CD14-positive monocyte (primary cell): ENCODE data around the gene IL16. TPM values are rescaled to one million over a fixed set of nuclear protein-coding genes. Genes with fewer than 3 reads are reported as not detected.

Experiments
- DNase-seq, 3 donors: peaks; one replicate each; pipeline ENCODE4 v3.0.0-alpha.2; 2011 to 2022
- H2AFZ ChIP-seq: 2 replicates; pipeline ENCODE4 v1.6.0; 2012; ENCODE audit warnings: mild to moderate bottlenecking, low read depth, low read length, inconsistent platforms; ENCODE audit not compliant: insufficient read depth, poor library complexity, severe bottlenecking
- H3K27ac ChIP-seq, 2 donors: 1 replicate in 1 of 2; 2 replicates in 1 of 2; pipeline ENCODE4 v1.5.1; 2012 to 2013; ENCODE audit warnings: low read length in 2 of 2, control low read depth in 1 of 2, inconsistent platforms in 1 of 2, low read depth in 1 of 2, mild to moderate bottlenecking in 1 of 2
- H3K27me3 ChIP-seq, 2 donors: one replicate each; pipeline versions ENCODE4 v1.6.0 to v1.6.1; 2011 to 2013; ENCODE audit warnings: low read length in 2 of 2; ENCODE audit not compliant: control insufficient read depth in 2 of 2, insufficient read depth in 2 of 2
- H3K36me3 ChIP-seq, 2 donors: replicated peaks in 1 of 2; 1 replicate in 1 of 2; 2 replicates in 1 of 2; pipeline versions ENCODE4 v1.5.1 to v1.6.1; 2012 to 2013; ENCODE audit warnings: low read length in 2 of 2, control low read depth in 1 of 2, inconsistent platforms in 1 of 2, mild to moderate bottlenecking in 1 of 2; ENCODE audit not compliant: insufficient read depth in 2 of 2, control insufficient read depth in 1 of 2
- H3K4me1 ChIP-seq, 2 donors: 1 replicate in 1 of 2; 2 replicates in 1 of 2; pipeline versions ENCODE4 v1.5.1 to v1.6.1; 2012 to 2013; ENCODE audit warnings: low read length in 2 of 2, control low read depth in 1 of 2, inconsistent platforms in 1 of 2, mild to moderate bottlenecking in 1 of 2, moderate library complexity in 1 of 2; ENCODE audit not compliant: insufficient read depth in 2 of 2, control insufficient read depth in 1 of 2
- H3K4me2 ChIP-seq: replicated peaks from 2 replicates; pipeline ENCODE3; 2012; ENCODE audit warnings: low read length, moderate library complexity, mild to moderate bottlenecking; ENCODE audit not compliant: poor library complexity, severe bottlenecking; ENCODE audit errors: extremely low read depth
- H3K4me3 ChIP-seq, 3 experiments: fragments of 200-600 bp in 1 of 3; sonication (generic) in 1 of 3; replicated peaks in 1 of 3; 1 replicate in 2 of 3; 2 replicates in 1 of 3; pipeline ENCODE4 v1.5.1; 2011 to 2013; ENCODE audit warnings: low read length in 3 of 3, mild to moderate bottlenecking in 3 of 3, control low read depth in 2 of 3, low read depth in 2 of 3, inconsistent platforms in 1 of 3, moderate library complexity in 1 of 3
- H3K79me2 ChIP-seq: 2 replicates; pipeline ENCODE4 v1.6.0; 2012; ENCODE audit warnings: mild to moderate bottlenecking, control low read depth, inconsistent platforms, low read length, moderate library complexity; ENCODE audit not compliant: insufficient read depth
- H3K9ac ChIP-seq: 2 replicates; pipeline ENCODE4 v1.6.0; 2017; ENCODE audit warnings: low read length, mild to moderate bottlenecking; ENCODE audit not compliant: insufficient read depth, poor library complexity, severe bottlenecking
- H3K9me3 ChIP-seq, 2 donors: replicated peaks in 1 of 2; 1 replicate in 1 of 2; 2 replicates in 1 of 2; pipeline versions ENCODE4 v1.5.1 to v1.6.1; 2012 to 2013; ENCODE audit warnings: low read length in 2 of 2, control low read depth in 1 of 2; ENCODE audit not compliant: control insufficient read depth in 1 of 2, insufficient read depth in 1 of 2
- H4K20me1 ChIP-seq: 2 replicates; pipeline ENCODE4 v1.6.0; 2012; ENCODE audit warnings: mild to moderate bottlenecking, low read length, control low read depth, moderate library complexity; ENCODE audit not compliant: insufficient read depth
- H3K27ac Mint-ChIP-seq, 7 donors: one replicate each; pipeline ENCODE4 v1.8.0; 2020; ENCODE audit warnings: mild to moderate bottlenecking in 7 of 7, mixed read lengths in 7 of 7, moderate library complexity in 6 of 7, inconsistent platforms in 2 of 7
- H3K27me3 Mint-ChIP-seq, 3 donors: one replicate each; pipeline ENCODE4 v1.8.0; 2021 to 2022; ENCODE audit warnings: low read depth in 3 of 3, mild to moderate bottlenecking in 3 of 3, mixed read lengths in 3 of 3, moderate library complexity in 3 of 3, inconsistent platforms in 1 of 3
- H3K36me3 Mint-ChIP-seq, 2 donors: one replicate each; pipeline ENCODE4 v1.8.0; 2020; ENCODE audit warnings: mixed read lengths in 2 of 2, inconsistent platforms in 1 of 2, mild to moderate bottlenecking in 1 of 2
- H3K4me1 Mint-ChIP-seq: one replicate; pipeline ENCODE4 v1.8.0; 2020; ENCODE audit warnings: mild to moderate bottlenecking, mixed read lengths
- H3K4me3 Mint-ChIP-seq, 2 donors: one replicate each; pipeline ENCODE4 v1.8.0; 2020; ENCODE audit warnings: mild to moderate bottlenecking in 2 of 2, mixed read lengths in 2 of 2, moderate library complexity in 1 of 2
- H3K9me3 Mint-ChIP-seq, 7 donors: one replicate each; pipeline ENCODE4 v1.8.0; 2020 to 2022; ENCODE audit warnings: mixed read lengths in 7 of 7, mild to moderate bottlenecking in 6 of 7, moderate library complexity in 6 of 7, inconsistent platforms in 2 of 7
- WGBS: methylation state at CpG from one replicate; pipeline ENCODE4 v1.1.5; 2013; ENCODE audit warnings: missing lambda C conversion rate; ENCODE audit not compliant: insufficient coverage; 5-methylcytosine and 5-hydroxymethylcytosine counted together
- intact Hi-C, 2 donors: fragments of 100-400 bp; cut with micrococcal nuclease; formaldehyde crosslinking; loops; one replicate each; pipeline versions ENCODE4 v1.15.0 to v1.15.1; 2023
- polyA plus RNA-seq, 3 donors: library from polyadenylated mRNA; depleted of rRNA in 1 of 3; unstranded in 2 of 3; stranded (reverse) in 1 of 3; fragments of 300-500 nt in 2 of 3; fragments of >200 nt in 1 of 3; fragmentation: Illumina TruSeq in 2 of 3; gene quantifications; 1 replicate in 2 of 3; 2 replicates in 1 of 3; pipeline ENCODE4 v1.2.3, GENCODE V29; 2012 to 2021
- TF ChIP-seq, protein P1 (sequence below): fragments of 200-600 bp; IDR thresholded peaks from one replicate; pipeline ENCODE4 v1.8.0; 2022; ENCODE audit warnings: antibody characterized with exemption, mild to moderate bottlenecking

IL16 gene
- polyA plus RNA-seq, 3 donors = 64.8 to 95.1 (median 71.5) TPM

GRCh38 chr15:81268340-81268739 lies 71.7 kb downstream of the IL16 start:
- WGBS = 100% methylated on average over 3 of the region's 5 CpGs
- H3K9me3 Mint-ChIP-seq = peaks cover 0 to 2% (median 0%) of the 10 kb centered on the region in 7 donors
- Histone ChIP-seq H3K9me3 (no peaks in the 10 kb centered on the region), H3K4me1 (peaks cover 12 to 23% of the 10 kb centered on the region in 2 donors), H3K27me3 (peaks cover 2 to 3% of the 10 kb centered on the region in 2 donors), H3K27ac (no peak overlapping the region), H3K4me2 (no peak overlapping the region), H4K20me1 (no peaks in the 10 kb centered on the region), H2AFZ (no peak overlapping the region), H3K36me3 (no peaks in the 10 kb centered on the region), H3K79me2 (no peaks in the 10 kb centered on the region), H3K9ac (no peak overlapping the region), H3K4me3 (no peak overlapping the region)
- H3K4me1 Mint-ChIP-seq = peaks cover 27% of the 10 kb centered on the region
- peaks cover 5 to 10% (median 10%) of the 10 kb centered on the region in 3 donors for H3K27me3 Mint-ChIP-seq
- TF ChIP-seq, protein P1, sequence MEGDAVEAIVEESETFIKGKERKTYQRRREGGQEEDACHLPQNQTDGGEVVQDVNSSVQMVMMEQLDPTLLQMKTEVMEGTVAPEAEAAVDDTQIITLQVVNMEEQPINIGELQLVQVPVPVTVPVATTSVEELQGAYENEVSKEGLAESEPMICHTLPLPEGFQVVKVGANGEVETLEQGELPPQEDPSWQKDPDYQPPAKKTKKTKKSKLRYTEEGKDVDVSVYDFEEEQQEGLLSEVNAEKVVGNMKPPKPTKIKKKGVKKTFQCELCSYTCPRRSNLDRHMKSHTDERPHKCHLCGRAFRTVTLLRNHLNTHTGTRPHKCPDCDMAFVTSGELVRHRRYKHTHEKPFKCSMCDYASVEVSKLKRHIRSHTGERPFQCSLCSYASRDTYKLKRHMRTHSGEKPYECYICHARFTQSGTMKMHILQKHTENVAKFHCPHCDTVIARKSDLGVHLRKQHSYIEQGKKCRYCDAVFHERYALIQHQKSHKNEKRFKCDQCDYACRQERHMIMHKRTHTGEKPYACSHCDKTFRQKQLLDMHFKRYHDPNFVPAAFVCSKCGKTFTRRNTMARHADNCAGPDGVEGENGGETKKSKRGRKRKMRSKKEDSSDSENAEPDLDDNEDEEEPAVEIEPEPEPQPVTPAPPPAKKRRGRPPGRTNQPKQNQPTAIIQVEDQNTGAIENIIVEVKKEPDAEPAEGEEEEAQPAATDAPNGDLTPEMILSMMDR = no peak
- H3K4me3 Mint-ChIP-seq = no peak overlapping the region
- no peaks in the 10 kb centered on the region for H3K36me3 Mint-ChIP-seq
- intact Hi-C loops = loop anchor here (5.0 to 10.0 kb wide), 2 partner anchors 291 to 814 kb away; no protein-coding TSS in a partner anchor
- H3K27ac Mint-ChIP-seq = no peak overlapping the region
- no peak for DNase-seq

GRCh38 chr15:81268881-81269601 lies 72.4 kb downstream of the IL16 start:
- H4K20me1 ChIP-seq = no peaks in the 10 kb centered on the region
- TF ChIP-seq, protein P1 = no peak
- Mint-ChIP-seq H3K4me1 (peaks cover 27% of the 10 kb centered on the region), H3K4me3 (no peak overlapping the region), H3K27ac (peak overlapping the region in 4 of 7 donors; percentile 27 to 72 (median 44)), H3K27me3 (peaks cover 5 to 10% (median 8%) of the 10 kb centered on the region in 3 donors), H3K36me3 (no peaks in the 10 kb centered on the region), H3K9me3 (peaks cover 0 to 2% (median 0%) of the 10 kb centered on the region in 7 donors)
- H2AFZ ChIP-seq = no peak overlapping the region
- intact Hi-C loops = loop anchor here (5.0 to 10.0 kb wide), 2 partner anchors 292 to 814 kb away; no protein-coding TSS in a partner anchor
- no peak overlapping the region for H3K9ac ChIP-seq
- H3K27ac ChIP-seq = no peak overlapping the region
- peaks cover 2 to 3% of the 10 kb centered on the region in 2 donors for H3K27me3 ChIP-seq
- no peaks in the 10 kb centered on the region for H3K9me3 ChIP-seq
- peaks cover 12 to 23% of the 10 kb centered on the region in 2 donors for H3K4me1 ChIP-seq
- 53% methylated on average over 6 of the region's 10 CpGs for WGBS
- no peak overlapping the region for H3K4me3 ChIP-seq
- H3K79me2 ChIP-seq = no peaks in the 10 kb centered on the region
- H3K36me3 ChIP-seq = no peaks in the 10 kb centered on the region
- H3K4me2 ChIP-seq = no peak overlapping the region
- peak in 2 of 3 donors; percentile 25 to 53 for DNase-seq
